Upper lobe of left lung (tissue), 6 donors: Measurements from ENCODE around the gene ZIC5. TPM values are rescaled to one million over a fixed set of nuclear protein-coding genes. Genes with fewer than 3 reads are reported as not detected.

Experiments used
- ATAC-seq, 2 donors: fragments of 200-7000 bp; cut with Tn5 transposase; one replicate each; pipeline ENCODE4 v1.9.1; 2022; ENCODE audit warnings: mild to moderate bottlenecking in 2 of 2, moderate library complexity in 2 of 2; ENCODE audit not compliant: low FRiP score in 2 of 2
- DNase-seq, 2 donors: peaks; one replicate each; pipeline ENCODE4 v3.0.0-alpha.2; 2019 to 2020
- H3K27ac ChIP-seq, 4 donors: fragments of 200-600 bp; sonication (generic); one replicate each; pipeline ENCODE4 v1.5.1; 2016 to 2019
- H3K27me3 ChIP-seq, 4 donors: fragments of 200-600 bp; sonication (generic); one replicate each; pipeline ENCODE4 v1.5.1; 2017 to 2019
- H3K36me3 ChIP-seq, 4 donors: fragments of 200-600 bp; sonication (generic); one replicate each; pipeline ENCODE4 v1.5.1; 2016 to 2019
- H3K4me1 ChIP-seq, 4 donors: fragments of 200-600 bp; sonication (generic); one replicate each; pipeline ENCODE4 v1.5.1; 2018 to 2019
- H3K4me3 ChIP-seq, 4 donors: fragments of 200-600 bp; sonication (generic); one replicate each; pipeline ENCODE4 v1.5.1; 2017 to 2019; ENCODE audit warnings: mild to moderate bottlenecking in 2 of 4, moderate library complexity in 1 of 4
- H3K9me3 ChIP-seq, 4 donors: fragments of 200-600 bp; sonication (generic); one replicate each; pipeline ENCODE4 v1.5.1; 2018 to 2019
- CTCF ChIP-seq, 6 experiments: fragments of 450-650 bp in 4 of 6; fragments of 200-600 bp in 2 of 6; sonication (generic) in 2 of 6; IDR thresholded peaks; one replicate each; pipeline ENCODE4 v1.5.1; 2016 to 2019; ENCODE audit warnings: antibody characterized with exemption in 6 of 6
- EP300 ChIP-seq, 4 donors: sonication (generic); formaldehyde crosslinking; IDR thresholded peaks; one replicate each; pipeline ENCODE4 v1.5.1; 2017; ENCODE audit warnings: antibody characterized with exemption in 4 of 4, control low read depth in 2 of 4
- POLR2A ChIP-seq, 4 donors: fragments of 450-650 bp; IDR thresholded peaks; one replicate each; pipeline ENCODE4 v1.5.1; 2016 to 2017; ENCODE audit warnings: antibody characterized with exemption in 4 of 4, mild to moderate bottlenecking in 2 of 4
- POLR2AphosphoS5 ChIP-seq, 2 donors: sonication (generic); formaldehyde crosslinking; IDR thresholded peaks; one replicate each; pipeline ENCODE4 v1.5.1; 2017; ENCODE audit warnings: antibody characterized with exemption in 2 of 2
- WGBS, 2 donors: methylation state at CpG; one replicate each; pipeline ENCODE4 v1.1.5; 2017 to 2018; 5-methylcytosine and 5-hydroxymethylcytosine counted together
- total RNA-seq, 6 donors: library from RNA; depleted of rRNA in 4 of 6; stranded (reverse); fragments of >200 nt in 4 of 6; gene quantifications; one replicate each; pipeline versions ENCODE4 v1.1.0 to v1.2.1, GENCODE V29; 2016 to 2021
- donor health status: DM: no; HTN: no; CAD: no; lungs with moderate emphysema.
- donor health status: DM: no; HTN: yes; CAD: no; lungs with severe emphysema.

The ZIC5 gene
- total RNA-seq, 6 donors from 2014 or later = 0.07 TPM; not detected in 5

DNA sequence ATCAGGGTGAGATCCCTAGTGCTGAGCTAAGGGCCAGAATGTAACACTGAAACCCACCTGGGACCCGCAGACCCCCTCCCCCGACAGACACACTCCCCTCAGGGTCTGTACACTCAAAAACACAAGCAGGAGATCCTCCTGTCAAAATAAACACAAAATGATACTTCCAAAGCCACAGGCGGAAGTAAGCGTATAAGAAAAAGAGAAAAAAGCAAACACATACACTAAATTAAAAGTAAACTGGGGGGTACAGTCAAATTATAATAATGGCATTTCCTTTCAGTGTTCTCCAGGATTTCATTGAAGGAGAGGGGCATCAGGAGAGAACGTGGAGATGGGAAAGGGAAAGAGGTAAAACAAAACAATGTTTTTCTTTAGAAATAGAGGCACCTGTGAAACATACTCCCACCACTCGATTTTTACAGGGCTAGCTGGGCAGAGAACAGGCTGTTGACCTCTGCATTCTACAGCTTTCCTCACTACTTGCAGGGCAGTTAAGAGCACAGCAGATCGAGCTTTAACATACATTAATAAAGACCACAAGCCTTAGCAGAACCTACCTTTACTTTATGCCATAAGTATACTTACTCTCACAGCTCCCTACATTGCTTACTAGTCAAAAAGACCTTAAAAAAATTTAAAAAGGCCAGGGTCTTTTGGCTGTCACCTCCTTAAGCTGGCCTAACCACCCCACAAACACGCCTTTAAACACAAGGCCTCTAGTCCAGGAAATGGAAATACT is 5.3 kb downstream of the ZIC5 start:
- no peak for TF ChIP-seq POLR2A (IDR thresholded peaks at IDR 0.05)
- TF ChIP-seq POLR2AphosphoS5 (IDR thresholded peaks at IDR 0.05) = no peak
- TF ChIP-seq EP300 (IDR thresholded peaks at IDR 0.05) = no peak
- TF ChIP-seq CTCF (IDR thresholded peaks at IDR 0.05) = no peak
- ATAC-seq = no peak
- peaks cover 27 to 35% (median 29%) of the 10 kb centered on the region in 4 donors for H3K4me1 ChIP-seq
- no peak for DNase-seq
- H3K27ac ChIP-seq = no peak overlapping the region
- H3K36me3 ChIP-seq = no peaks in the 10 kb centered on the region
- peaks cover 4 to 48% (median 32%) of the 10 kb centered on the region in 4 donors for H3K27me3 ChIP-seq
- 74 to 81% methylated on average over 8 of the region's 8 CpGs for WGBS, 2 donors
- no peak overlapping the region for H3K4me3 ChIP-seq
- H3K9me3 ChIP-seq = no peaks in the 10 kb centered on the region

DNA sequence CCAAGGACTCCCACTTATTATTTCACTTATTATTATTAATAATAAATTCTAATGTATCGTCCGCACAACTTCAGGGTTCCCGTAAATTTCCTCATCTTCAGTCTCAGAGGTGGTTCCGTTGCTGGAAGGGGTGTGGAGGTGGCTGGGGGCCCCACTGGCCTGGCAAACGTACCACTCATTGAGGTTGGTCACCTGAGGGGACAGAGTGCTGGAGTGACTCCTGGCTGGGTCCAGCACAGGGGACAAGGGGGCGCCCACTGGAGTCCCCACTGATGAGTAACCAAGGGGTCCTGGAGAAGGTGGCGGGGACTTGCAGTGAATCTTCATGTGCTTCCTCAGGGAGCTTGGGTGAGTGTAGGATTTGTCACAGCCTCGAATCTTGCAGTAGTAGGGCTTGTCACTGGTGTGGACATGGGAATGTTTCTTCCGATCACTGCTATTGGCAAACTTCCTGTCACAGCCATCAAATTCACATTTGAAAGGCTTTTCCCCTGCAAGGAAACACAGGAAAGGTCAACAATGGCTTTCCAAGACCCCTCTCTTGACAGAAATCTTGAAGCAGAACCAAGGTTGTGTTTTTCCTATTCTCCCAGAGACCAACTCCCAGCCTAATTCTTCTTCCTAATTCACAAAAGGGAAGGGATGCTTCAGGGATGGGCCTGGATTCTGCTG is 6.1 kb downstream of the ZIC5 start:
- peaks cover 4 to 45% (median 27%) of the 10 kb centered on the region in 4 donors for H3K27me3 ChIP-seq
- H3K4me3 ChIP-seq = no peak overlapping the region
- no peaks in the 10 kb centered on the region for H3K9me3 ChIP-seq
- no peak overlapping the region for H3K27ac ChIP-seq
- peaks cover 21 to 27% (median 23%) of the 10 kb centered on the region in 4 donors for H3K4me1 ChIP-seq
- DNase-seq (no peak), ATAC-seq (no peak)
- H3K36me3 ChIP-seq = no peaks in the 10 kb centered on the region
- TF ChIP-seq CTCF (IDR thresholded peaks at IDR 0.05) = no peak
- TF ChIP-seq POLR2AphosphoS5 (IDR thresholded peaks at IDR 0.05) = no peak
- no peak for TF ChIP-seq POLR2A (IDR thresholded peaks at IDR 0.05)
- no peak for TF ChIP-seq EP300 (IDR thresholded peaks at IDR 0.05)
- 86% methylated on average over 9 of the region's 9 CpGs for WGBS, 2 donors

DNA sequence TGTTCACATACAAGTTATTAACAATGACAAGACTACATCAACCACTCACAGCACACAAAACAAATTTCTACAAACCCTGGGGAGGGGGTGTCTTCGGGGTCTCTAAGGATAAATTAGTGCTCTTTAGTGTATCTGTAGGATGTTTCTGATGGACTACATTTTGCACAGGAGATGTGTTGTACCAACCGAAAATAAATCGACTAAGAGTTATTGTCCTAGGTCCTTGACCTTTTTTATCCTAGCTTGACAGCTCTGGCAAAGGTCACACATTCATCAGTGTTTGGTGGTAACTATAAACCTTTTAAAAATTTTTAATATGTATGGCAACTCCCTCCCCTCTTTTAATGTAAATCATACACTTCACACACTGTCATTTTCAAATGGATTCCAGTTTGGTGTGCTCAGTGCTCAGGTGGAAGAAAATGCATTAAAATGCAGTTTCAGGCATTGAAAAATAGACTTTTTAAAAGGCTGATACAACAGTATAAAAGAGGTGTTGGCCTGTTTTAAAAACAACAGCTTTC is 7.7 kb downstream of the ZIC5 start:
- no peaks in the 10 kb centered on the region for H3K36me3 ChIP-seq
- H3K4me3 ChIP-seq = no peak overlapping the region
- TF ChIP-seq POLR2AphosphoS5 (IDR thresholded peaks at IDR 0.05) (no peak), CTCF (IDR thresholded peaks at IDR 0.05) (no peak), POLR2A (IDR thresholded peaks at IDR 0.05) (no peak), EP300 (IDR thresholded peaks at IDR 0.05) (no peak)
- WGBS, 2 donors = 66 to 68% methylated on average over 3 of the region's 3 CpGs
- DNase-seq = no peak
- H3K27me3 ChIP-seq = peaks cover 3 to 46% (median 24%) of the 10 kb centered on the region in 4 donors
- no peaks in the 10 kb centered on the region for H3K9me3 ChIP-seq
- no peak for ATAC-seq
- H3K4me1 ChIP-seq = peaks cover 18 to 25% (median 22%) of the 10 kb centered on the region in 4 donors
- H3K27ac ChIP-seq = no peak overlapping the region

DNA sequence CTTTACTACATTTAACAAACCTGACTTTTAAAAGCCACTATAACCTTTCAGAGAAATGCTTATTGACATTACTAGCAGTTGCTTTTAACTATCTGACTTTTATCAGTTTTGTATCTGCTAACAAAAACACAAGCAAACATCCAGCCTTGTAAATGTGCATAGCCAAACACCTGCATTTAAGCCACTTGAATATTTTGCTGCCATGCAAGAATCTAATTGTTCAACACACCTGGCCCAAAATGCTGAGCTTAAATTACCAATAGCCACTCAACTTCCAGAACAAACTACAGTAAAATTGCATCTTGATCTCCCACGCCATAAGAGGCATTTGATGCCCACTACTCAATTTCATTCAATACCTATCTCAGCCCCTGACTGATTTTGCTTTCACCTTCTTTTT is 9.3 kb downstream of the ZIC5 start:
- peaks cover 0 to 46% (median 19%) of the 10 kb centered on the region in 4 donors for H3K27me3 ChIP-seq
- H3K27ac ChIP-seq = no peak overlapping the region
- no peak for DNase-seq
- peaks cover 9 to 18% (median 14%) of the 10 kb centered on the region in 4 donors for H3K4me1 ChIP-seq
- 69 to 75% methylated on average over 1 of the region's 1 CpG for WGBS, 2 donors
- ATAC-seq = no peak
- TF ChIP-seq CTCF (IDR thresholded peaks at IDR 0.05) (no peak), EP300 (IDR thresholded peaks at IDR 0.05) (no peak), POLR2A (IDR thresholded peaks at IDR 0.05) (no peak), POLR2AphosphoS5 (IDR thresholded peaks at IDR 0.05) (no peak)
- H3K36me3 ChIP-seq = no peaks in the 10 kb centered on the region
- H3K9me3 ChIP-seq = no peaks in the 10 kb centered on the region
- H3K4me3 ChIP-seq = no peak overlapping the region
